HCEC 1CT (cell line): ENCODE results near the gene CCT5.

Experiments
- DNase-seq: peaks from one replicate; pipeline ENCODE4 v3.0.0-alpha.2; 2017

CCT5 gene

DNA sequence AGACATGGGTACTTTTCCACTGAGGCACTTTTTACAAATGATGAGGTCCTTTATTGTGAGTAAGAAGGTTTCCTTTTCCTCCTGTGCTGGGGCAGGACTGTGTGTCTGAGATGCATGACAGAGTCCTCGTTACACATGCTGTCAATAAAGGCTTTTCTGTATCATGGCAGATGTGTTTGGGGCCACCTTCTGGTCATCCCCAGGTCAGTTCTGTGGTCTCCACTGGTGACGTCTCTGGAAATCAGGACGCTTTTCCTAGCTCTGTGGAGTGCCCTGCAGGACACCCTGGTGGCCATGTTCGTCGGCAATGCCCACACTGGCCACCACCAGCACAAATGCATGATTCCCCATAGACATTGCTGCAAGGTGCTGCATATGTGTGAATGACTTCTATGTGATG is 54.9 kb downstream of the CCT5 start:
- no peak for DNase-seq

DNA sequence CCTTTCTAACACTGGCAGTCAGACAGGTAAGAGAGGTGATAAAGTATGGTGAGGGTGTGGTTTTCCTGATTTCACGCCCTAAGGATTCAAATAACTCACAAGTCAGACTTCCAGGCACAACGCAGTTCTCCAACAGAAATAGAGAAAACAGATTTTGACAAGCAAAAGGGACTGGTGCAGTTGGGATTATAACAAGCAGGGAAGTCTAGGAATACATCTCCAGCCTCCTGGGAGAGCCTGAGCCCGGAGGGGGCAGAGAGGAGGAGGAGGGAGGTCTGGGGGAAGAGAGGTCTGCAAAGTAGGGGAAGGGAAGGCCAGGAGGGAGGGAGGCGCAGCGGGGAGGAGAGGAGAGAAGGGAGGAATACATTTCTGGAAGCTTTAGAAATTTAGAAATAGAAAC is 56.0 kb downstream of the CCT5 start:
- no peak for DNase-seq

GRCh38 chr5:10306806-10307205 is 56.7 kb downstream of the CCT5 start:
- DNase-seq: no peak

DNA sequence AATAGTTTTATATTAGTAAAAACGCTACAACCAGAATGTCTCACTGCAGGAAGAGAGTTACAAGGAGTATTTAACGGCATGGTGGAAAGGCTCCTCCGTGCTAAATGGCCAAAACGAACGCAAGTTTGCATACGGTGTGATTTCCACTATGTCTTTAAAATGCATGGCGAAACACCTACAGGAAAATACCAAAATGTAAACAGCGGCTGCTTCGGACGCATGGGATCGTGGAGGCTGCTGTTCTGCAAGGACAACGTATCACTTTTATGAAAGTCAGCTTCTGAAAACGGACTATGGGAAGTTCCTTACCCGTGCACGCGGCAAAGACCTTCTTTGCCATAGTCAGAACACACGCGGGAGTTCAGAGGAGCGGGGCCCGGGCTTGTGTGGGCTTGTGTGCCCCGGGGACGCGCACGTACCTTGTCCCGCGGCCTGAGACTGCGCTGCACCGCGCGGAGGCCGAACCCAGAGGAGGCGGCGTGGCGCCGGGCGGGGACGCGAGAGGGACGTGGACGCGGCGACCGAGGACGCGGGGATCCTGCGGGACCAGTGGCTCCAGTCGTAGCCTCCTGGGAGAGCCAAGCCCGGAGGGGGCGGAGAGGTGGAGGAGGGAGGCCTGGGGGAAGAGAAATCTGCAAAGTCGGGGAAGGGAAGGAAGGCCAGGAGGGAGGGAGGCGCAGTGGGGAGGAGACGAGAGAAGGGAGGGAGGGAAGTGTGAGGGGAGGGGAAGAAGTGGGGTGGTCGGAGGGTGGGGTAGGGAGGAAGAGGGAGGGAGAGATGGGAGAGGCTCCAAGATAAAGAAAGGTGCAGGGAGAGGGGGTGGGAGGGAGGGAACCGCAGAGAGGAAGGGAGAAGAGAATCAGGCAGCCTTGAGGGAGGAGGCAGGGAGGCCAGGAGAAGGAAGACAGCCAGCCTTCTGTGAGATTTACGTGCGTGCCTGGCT is 57.4 kb downstream of the CCT5 start, which contains the start of gene CMBL:
CMBL (minus strand) TSS at position 697 of the 943 bp plus-strand sequence. CDS start 17,140 bp downstream, outside the sequence.
- DNase-seq: peak; percentile 51

- no peak for DNase-seq
Observed at GRCh38 chr5:10308844-10309243, 58.8 kb downstream of the CCT5 start.

GRCh38 chr5:10310066-10310779 is 60.1 kb downstream of the CCT5 start:
- no peak for DNase-seq

DNA sequence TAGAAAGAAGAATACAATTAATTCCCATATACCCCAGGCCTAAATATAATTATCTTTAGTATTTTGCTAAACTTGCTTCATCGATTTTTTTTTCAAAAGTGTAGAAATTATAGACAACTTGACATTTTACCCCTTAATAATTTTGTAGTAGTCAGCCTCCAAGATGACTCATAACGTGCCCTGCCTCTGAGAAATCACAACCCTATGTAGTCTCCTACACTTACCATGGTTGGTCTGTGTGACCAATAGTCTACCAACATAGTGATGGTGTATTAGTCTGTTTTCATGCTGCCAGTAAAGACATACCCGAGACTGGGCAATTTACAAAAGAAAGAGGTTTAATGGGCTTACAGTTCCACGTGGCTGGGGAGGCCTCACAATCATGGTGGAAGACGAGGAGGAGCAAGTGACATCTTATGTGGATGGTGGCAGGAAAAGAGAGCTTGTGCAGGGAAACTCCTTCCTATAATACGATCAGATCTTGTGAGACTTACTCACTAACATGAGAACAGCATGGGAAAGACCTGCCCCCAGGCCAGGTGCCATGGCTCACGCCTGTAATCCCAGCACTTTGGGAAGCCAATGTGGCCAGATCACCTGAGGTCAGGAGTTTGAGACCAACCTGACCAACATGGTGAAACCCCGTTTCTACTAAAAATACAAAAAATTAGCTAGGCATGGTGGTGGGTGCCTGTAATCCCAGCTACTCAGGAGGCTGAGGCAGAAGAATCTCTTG is 60.9 kb downstream of the CCT5 start:
- peak; percentile 35 for DNase-seq

DNA sequence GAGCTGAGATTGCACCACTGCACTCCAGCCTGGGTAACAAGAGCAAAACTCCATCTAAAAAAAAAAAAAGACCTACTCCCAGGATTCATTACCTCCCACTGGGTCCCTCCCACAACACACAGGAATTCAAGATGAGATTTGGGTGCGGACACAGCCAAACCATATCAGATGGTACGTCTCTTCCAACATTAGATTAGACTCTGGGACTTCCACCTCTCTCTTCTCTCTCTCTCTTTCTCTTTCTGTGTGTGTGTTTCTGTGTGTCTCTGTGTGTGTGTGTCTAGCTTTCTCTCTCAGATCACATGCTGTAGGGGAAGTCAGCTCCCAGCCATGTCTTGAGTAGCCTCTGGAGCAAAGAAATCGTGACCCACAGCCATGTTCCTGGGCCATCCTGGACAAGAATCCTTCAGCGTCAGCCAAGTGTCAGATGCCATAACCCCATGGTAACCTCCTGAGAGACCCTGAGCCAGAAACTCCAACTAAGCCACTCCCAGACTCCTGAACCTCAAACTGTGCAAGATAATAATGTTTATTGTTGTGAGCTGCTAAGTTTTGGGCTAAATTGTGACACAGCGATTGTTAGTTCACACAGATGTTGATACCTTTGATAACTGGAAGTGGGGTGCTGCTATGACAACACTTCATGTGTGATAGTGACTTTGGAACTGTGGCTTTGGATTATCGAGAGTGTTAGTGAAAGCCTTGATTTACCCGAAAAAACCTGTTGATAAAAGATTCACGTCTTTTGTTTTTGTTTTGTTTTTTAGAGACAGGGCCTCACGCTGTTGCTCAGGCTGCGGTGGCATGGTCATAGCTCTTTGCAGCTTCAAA is 61.7 kb downstream of the CCT5 start:
- DNase-seq: no peak

DNA sequence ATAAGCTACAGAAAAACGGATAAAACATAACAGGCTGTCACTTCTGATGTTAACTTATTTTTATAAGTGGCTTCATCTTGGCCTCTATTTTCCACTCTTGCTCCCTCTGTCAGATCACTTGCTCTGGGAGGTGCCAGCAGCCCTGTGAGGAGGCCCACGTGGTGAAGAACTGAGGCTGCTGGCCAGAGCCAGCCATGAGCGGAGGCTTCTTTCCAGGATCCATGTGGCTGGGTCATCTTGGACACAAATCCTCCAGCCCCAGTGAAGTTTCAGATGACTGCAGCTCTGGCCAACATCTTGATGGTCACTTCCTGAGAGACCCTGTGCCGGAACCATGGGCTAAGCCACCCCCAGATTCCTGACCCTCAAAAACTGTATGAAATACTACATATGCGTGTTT is 65.1 kb downstream of the CCT5 start:
- DNase-seq: no peak
